GM19372 (cell line): ENCODE results near the gene DCP1A.
A peak's percentile ranks its signal among the peaks of the same experiment; 100 is the strongest.
"Not testable (repeated sequence)": the region's sequence is repeated elsewhere in the genome, so short reads cannot be mapped to it uniquely, and the experiment has no call there.

Experiments
- ATAC-seq: cut with Tn5 transposase; IDR thresholded peaks from one replicate; pipeline ENCODE4 v1.9.1; 2021; ENCODE audit warnings: mild to moderate bottlenecking, low read depth, moderate library complexity; ENCODE audit not compliant: unreplicated experiment

Gene DCP1A

GRCh38 chr3:53269888-53270880 is 77.2 kb downstream of the DCP1A start:
- no peak for ATAC-seq

- ATAC-seq = not testable (repeated sequence)
Observed at GRCh38 chr3:53269193-53269592, 78.2 kb downstream of the DCP1A start.

GRCh38 chr3:53267766-53268165 is 79.6 kb downstream of the DCP1A start:
- no peak for ATAC-seq

GRCh38 chr3:53264718-53265117 is 82.6 kb downstream of the DCP1A start:
- ATAC-seq = no peak

- ATAC-seq = no peak
Observed at GRCh38 chr3:53263907-53264306, 83.4 kb downstream of the DCP1A start.

GRCh38 chr3:53261712-53262111 is 85.6 kb downstream of the DCP1A start:
- ATAC-seq = no peak

GRCh38 chr3:53260286-53260785 is 87.0 kb downstream of the DCP1A start:
- no peak for ATAC-seq

- ATAC-seq = no peak
Observed at GRCh38 chr3:53259427-53260259, 87.7 kb downstream of the DCP1A start.

GRCh38 chr3:53258600-53259426 is 88.5 kb downstream of the DCP1A start:
- no peak for ATAC-seq

- no peak for ATAC-seq
Observed at GRCh38 chr3:53257465-53257864, 89.9 kb downstream of the DCP1A start.

- no peak for ATAC-seq
Observed at GRCh38 chr3:53256704-53257055, 90.7 kb downstream of the DCP1A start.

GRCh38 chr3:53255775-53256703 is 91.3 kb downstream of the DCP1A start, which contains the start of gene TKT:
Gene TKT (minus strand): TSS chr3:53256022. CDS start chr3:53255942, 80 bp downstream.
- peak; percentile 62 for ATAC-seq

GRCh38 chr3:53255423-53255774 is 91.9 kb downstream of the DCP1A start:
- ATAC-seq = peak; percentile 38

- peak; percentile 45 for ATAC-seq
Observed at GRCh38 chr3:53254509-53255422, 92.6 kb downstream of the DCP1A start.

- ATAC-seq = no peak
Observed at GRCh38 chr3:53253707-53254508, 93.4 kb downstream of the DCP1A start.

- not testable (repeated sequence) for ATAC-seq
Observed at GRCh38 chr3:53252947-53253322, 94.4 kb downstream of the DCP1A start.
